GM12878 (cell line): Measurements from ENCODE around the gene NHERF2. TPM values are rescaled to one million over a fixed set of nuclear protein-coding genes. Genes with fewer than 3 reads are reported as not detected.

Source experiments
- ATF3 ChIP-seq: IDR thresholded peaks from 2 replicates; pipeline ENCODE4 v1.6.1; 2011; ENCODE audit warnings: low read depth, mild to moderate bottlenecking, low read length, moderate library complexity, borderline replicate concordance; ENCODE audit errors: extremely low read depth
- CBFB ChIP-seq: IDR thresholded peaks from 2 replicates; pipeline ENCODE4 v1.6.1; 2016; ENCODE audit warnings: antibody characterized with exemption, low read depth
- CBX5 ChIP-seq: sonication (generic); IDR thresholded peaks from 2 replicates; pipeline ENCODE4 v1.6.1; 2016; ENCODE audit warnings: low read depth, moderate library complexity, mild to moderate bottlenecking, inconsistent platforms
- CHD2 ChIP-seq: IDR thresholded peaks from 2 replicates; pipeline ENCODE4 v1.6.1; 2011; ENCODE audit warnings: low read depth, low read length, improper control_type of control experiment, borderline replicate concordance
- E4F1 ChIP-seq: fragments of 450-650 bp; IDR thresholded peaks from 2 replicates; pipeline ENCODE4 v1.6.1; 2018; ENCODE audit warnings: borderline replicate concordance, mild to moderate bottlenecking; ENCODE audit not compliant: partially characterized antibody
- FOS ChIP-seq: IDR thresholded peaks from 3 replicates; pipeline ENCODE4 v1.6.1; 2011; ENCODE audit warnings: borderline replicate concordance; ENCODE audit not compliant: insufficient read length; ENCODE audit errors: extremely low read depth
- HCFC1 ChIP-seq: fragments of 150-350 bp; IDR thresholded peaks from 2 replicates; pipeline ENCODE4 v1.6.1; 2014; ENCODE audit warnings: low read length
- IRF4 ChIP-seq: IDR thresholded peaks from 2 replicates; pipeline ENCODE4 v1.6.1; 2011; ENCODE audit warnings: low read depth, low read length
- MYB ChIP-seq: fragments of 150-350 bp; IDR thresholded peaks from 2 replicates; pipeline ENCODE4 v1.6.1; 2014; ENCODE audit warnings: mild to moderate bottlenecking, low read depth, low read length, borderline replicate concordance
- NBN ChIP-seq: fragments of 450-650 bp; IDR thresholded peaks from 2 replicates; pipeline ENCODE4 v1.6.1; 2016
- NFYA ChIP-seq: IDR thresholded peaks from 2 replicates; pipeline ENCODE4 v1.6.1; 2011; ENCODE audit warnings: low read depth, mild to moderate bottlenecking, low read length, improper control_type of control experiment, borderline replicate concordance
- NR2F1 ChIP-seq: fragments of 450-650 bp; conservative IDR thresholded peaks from 2 replicates; pipeline ENCODE4 v1.6.1; 2017; ENCODE audit warnings: mild to moderate bottlenecking
- PML ChIP-seq: IDR thresholded peaks from 2 replicates; pipeline ENCODE4 v1.6.1; 2012; ENCODE audit warnings: low read length, inconsistent platforms
- RB1 ChIP-seq: fragments of 450-650 bp; formaldehyde crosslinking; IDR thresholded peaks from 2 replicates; pipeline ENCODE4 v1.6.1; 2017; ENCODE audit warnings: mild to moderate bottlenecking, borderline replicate concordance
- RCOR1 ChIP-seq: conservative IDR thresholded peaks from 2 replicates; pipeline ENCODE4 v1.6.1; 2012; ENCODE audit warnings: low read depth, low read length, improper control_type of control experiment
- SMARCA5 ChIP-seq: fragments of 450-650 bp; IDR thresholded peaks from 2 replicates; pipeline ENCODE4 v1.6.1; 2017; ENCODE audit warnings: mild to moderate bottlenecking
- SMC3 ChIP-seq: IDR thresholded peaks from 2 replicates; pipeline ENCODE4 v1.6.1; 2011; ENCODE audit warnings: low read length, improper control_type of control experiment, borderline replicate concordance
- SPI1 ChIP-seq: IDR thresholded peaks from 2 replicates; pipeline ENCODE4 v1.6.1; 2011; ENCODE audit warnings: low read depth, mild to moderate bottlenecking, low read length, moderate library complexity, borderline replicate concordance; ENCODE audit not compliant: insufficient read depth
- TCF3 ChIP-seq: IDR thresholded peaks from 2 replicates; pipeline ENCODE4 v1.6.1; 2012; ENCODE audit warnings: low read depth, mild to moderate bottlenecking, low read length, borderline replicate concordance; ENCODE audit not compliant: insufficient read depth
- polyA plus RNA-seq, 11 experiments: library from polyadenylated mRNA; depleted of rRNA in 4 of 11; unstranded in 6 of 11; stranded (reverse) in 5 of 11; fragments of >200 nt; fragmentation: Nextera tagmentation in 4 of 11; fragmentation: Illumina TruSeq in 1 of 11; extraction: Ambion mirVana in 4 of 11; extraction: Trizol in 1 of 11; gene quantifications; 1 replicate in 1 of 11; 2 replicates in 10 of 11; pipeline versions ENCODE4 v1.2.1 to v1.2.3, GENCODE V29; 2011 to 2016; ENCODE audit warnings: inconsistent platforms in 2 of 11, missing spikeins in 2 of 11, low read depth in 1 of 11
- total RNA-seq, 4 experiments: library from RNA; depleted of rRNA in 3 of 4; stranded (reverse); fragments of >200 nt in 3 of 4; fragmentation: Illumina TruSeq in 1 of 4; extraction: Trizol in 1 of 4; gene quantifications; 2 replicates each; pipeline versions ENCODE4 v1.2.1 to v1.2.3, GENCODE V29; 2013 to 2021
- TF ChIP-seq, protein P1 (sequence below): IDR thresholded peaks from 2 replicates; pipeline ENCODE4 v1.6.1; 2012; ENCODE audit warnings: mild to moderate bottlenecking, low read depth, low read length
- TF ChIP-seq, protein P2 (sequence below): fragments of 450-650 bp; IDR thresholded peaks from 2 replicates; pipeline ENCODE4 v1.6.1; 2017; ENCODE audit warnings: borderline replicate concordance

The NHERF2 gene
- total and polyA plus RNA-seq, 10 of the 15 experiments (the other 5 are each of a cell fraction or from before 2014, with no cell fraction given) = 0.05 to 0.31 (median 0.08) TPM; not detected in 4

GRCh38 chr16:2003827-2004641 is 22.7 kb upstream of the NHERF2 start (continued):
- TF ChIP-seq IRF4 (no peak), FOS (no peak), NBN (0 out of 2 replicates have a peak, but pooled peaks have one; percentile 34), PML (no peak), TCF3 (0 out of 2 replicates have a peak, but pooled peaks have one; percentile 56), SMC3 (peak; percentile 66; the same call in 1 of the 2 replicates), MYB (no peak), SPI1 (no peak), SMARCA5 (peak; percentile 79; the same call in 1 of the 2 replicates), CBFB (no peak), NR2F1 (peak; percentile 66; the same call in 1 of the 2 replicates), E4F1 (no peak), CBX5 (no peak), HCFC1 (no peak), RB1 (peak; percentile 40; the same call in 1 of the 2 replicates), RCOR1 (no peak), CHD2 (no peak), NFYA (no peak), ATF3 (no peak)
- TF ChIP-seq, protein P1, sequence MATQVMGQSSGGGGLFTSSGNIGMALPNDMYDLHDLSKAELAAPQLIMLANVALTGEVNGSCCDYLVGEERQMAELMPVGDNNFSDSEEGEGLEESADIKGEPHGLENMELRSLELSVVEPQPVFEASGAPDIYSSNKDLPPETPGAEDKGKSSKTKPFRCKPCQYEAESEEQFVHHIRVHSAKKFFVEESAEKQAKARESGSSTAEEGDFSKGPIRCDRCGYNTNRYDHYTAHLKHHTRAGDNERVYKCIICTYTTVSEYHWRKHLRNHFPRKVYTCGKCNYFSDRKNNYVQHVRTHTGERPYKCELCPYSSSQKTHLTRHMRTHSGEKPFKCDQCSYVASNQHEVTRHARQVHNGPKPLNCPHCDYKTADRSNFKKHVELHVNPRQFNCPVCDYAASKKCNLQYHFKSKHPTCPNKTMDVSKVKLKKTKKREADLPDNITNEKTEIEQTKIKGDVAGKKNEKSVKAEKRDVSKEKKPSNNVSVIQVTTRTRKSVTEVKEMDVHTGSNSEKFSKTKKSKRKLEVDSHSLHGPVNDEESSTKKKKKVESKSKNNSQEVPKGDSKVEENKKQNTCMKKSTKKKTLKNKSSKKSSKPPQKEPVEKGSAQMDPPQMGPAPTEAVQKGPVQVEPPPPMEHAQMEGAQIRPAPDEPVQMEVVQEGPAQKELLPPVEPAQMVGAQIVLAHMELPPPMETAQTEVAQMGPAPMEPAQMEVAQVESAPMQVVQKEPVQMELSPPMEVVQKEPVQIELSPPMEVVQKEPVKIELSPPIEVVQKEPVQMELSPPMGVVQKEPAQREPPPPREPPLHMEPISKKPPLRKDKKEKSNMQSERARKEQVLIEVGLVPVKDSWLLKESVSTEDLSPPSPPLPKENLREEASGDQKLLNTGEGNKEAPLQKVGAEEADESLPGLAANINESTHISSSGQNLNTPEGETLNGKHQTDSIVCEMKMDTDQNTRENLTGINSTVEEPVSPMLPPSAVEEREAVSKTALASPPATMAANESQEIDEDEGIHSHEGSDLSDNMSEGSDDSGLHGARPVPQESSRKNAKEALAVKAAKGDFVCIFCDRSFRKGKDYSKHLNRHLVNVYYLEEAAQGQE = no peak
- TF ChIP-seq, protein P2, sequence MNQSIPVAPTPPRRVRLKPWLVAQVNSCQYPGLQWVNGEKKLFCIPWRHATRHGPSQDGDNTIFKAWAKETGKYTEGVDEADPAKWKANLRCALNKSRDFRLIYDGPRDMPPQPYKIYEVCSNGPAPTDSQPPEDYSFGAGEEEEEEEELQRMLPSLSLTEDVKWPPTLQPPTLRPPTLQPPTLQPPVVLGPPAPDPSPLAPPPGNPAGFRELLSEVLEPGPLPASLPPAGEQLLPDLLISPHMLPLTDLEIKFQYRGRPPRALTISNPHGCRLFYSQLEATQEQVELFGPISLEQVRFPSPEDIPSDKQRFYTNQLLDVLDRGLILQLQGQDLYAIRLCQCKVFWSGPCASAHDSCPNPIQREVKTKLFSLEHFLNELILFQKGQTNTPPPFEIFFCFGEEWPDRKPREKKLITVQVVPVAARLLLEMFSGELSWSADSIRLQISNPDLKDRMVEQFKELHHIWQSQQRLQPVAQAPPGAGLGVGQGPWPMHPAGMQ = no peak
